OCI-LY7 (cell line): ENCODE data around the gene EIF3CL.
"Not testable (repeated sequence)": the region's sequence is repeated elsewhere in the genome, so short reads cannot be mapped to it uniquely, and the experiment has no call there.

Source experiments
- CTCF ChIP-seq: fragments of 200-600 bp; sonication (generic); conservative IDR thresholded peaks from 2 replicates; pipeline ENCODE4 v1.5.1; 2014; ENCODE audit warnings: mild to moderate bottlenecking, antibody characterized with exemption, low read length, moderate library complexity, mixed read lengths
- EZH2phosphoT487 ChIP-seq: fragments of 200-600 bp; sonication (generic); IDR thresholded peaks from 2 replicates; pipeline ENCODE4 v1.6.1; 2018; ENCODE audit warnings: low read depth, borderline replicate concordance, mild to moderate bottlenecking, mixed run types, antibody characterized with exemption, low read length, moderate library complexity, mixed read lengths

DNA sequence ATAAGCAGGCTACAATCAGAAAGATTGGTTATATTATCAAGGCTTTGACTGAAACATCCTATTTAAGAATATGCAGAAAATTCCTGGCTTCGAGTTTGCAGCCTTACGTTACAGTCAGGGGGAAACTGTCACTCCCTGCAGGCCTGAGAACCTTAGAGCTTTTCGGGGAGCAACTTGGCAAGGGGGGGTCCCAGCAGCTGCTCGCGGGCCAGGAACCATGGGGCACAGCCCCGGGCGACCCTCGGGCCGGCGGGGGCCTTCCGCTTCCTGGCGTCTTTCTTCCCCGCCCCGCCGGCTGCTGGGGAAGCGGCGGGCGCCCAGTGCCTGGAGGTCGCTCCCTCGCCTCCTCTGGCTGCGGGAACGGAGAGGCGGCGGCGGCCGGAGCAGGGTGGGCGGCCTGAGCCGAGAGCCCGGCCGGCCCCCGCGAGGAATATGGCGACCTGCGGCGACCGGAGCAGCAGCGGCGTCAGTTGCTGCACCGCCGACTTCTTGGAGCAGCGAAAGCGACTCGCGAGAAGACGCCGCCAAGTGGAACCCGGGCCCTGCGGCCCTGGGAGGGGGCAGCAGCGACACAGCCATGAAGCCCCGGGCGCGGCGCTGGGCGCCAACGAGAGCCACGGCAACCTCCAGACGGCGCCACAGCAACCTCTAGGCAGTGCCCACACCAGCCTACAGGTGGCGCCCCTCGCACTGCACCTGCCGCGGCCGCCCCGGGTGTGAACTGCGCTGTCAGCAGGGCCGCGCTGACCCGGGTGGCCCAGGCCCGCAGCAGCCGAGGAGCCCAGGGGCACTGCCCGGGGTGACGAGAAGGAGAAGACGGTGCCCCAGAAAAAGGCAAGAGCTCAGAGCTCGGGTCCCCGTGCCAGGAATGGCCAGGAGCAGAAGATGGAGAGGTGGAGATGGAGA lies 39.1 kb downstream of the EIF3CL start:
- TF ChIP-seq EZH2phosphoT487, CTCF: not testable (repeated sequence)
